H1 (cell line): Measurements from ENCODE around the gene GALNT9. TPM values are rescaled to one million over a fixed set of nuclear protein-coding genes. Genes with fewer than 3 reads are reported as not detected.

Experiments
- GABPA ChIP-seq: IDR thresholded peaks from 2 replicates; pipeline ENCODE4 v1.6.1; 2011; ENCODE audit warnings: mild to moderate bottlenecking, low read length, moderate library complexity, borderline replicate concordance; ENCODE audit not compliant: insufficient read depth
- GTF2F1 ChIP-seq: IDR thresholded peaks from 2 replicates; pipeline ENCODE4 v1.6.1; 2012; ENCODE audit warnings: low read depth, low read length, improper control_type of control experiment, borderline replicate concordance
- HDAC2 ChIP-seq, 2 experiments: fragments of 300-600 bp in 1 of 2; sonication (generic) in 1 of 2; IDR thresholded peaks; 2 replicates each; pipeline ENCODE4 v1.6.1; 2011 to 2012; ENCODE audit warnings: low read depth in 2 of 2, low read length in 2 of 2, mild to moderate bottlenecking in 2 of 2, moderate library complexity in 2 of 2, borderline replicate concordance in 1 of 2, inconsistent platforms in 1 of 2
- HDAC6 ChIP-seq: IDR thresholded peaks from one replicate; pipeline ENCODE4 v1.7.1; 2012; ENCODE audit warnings: low read depth, mild to moderate bottlenecking, inconsistent platforms, low read length, moderate library complexity
- RBBP5 ChIP-seq: IDR thresholded peaks from 2 replicates; pipeline ENCODE4 v1.7.1; 2012; ENCODE audit warnings: low read depth, mild to moderate bottlenecking, inconsistent platforms, low read length, moderate library complexity, borderline replicate concordance
- SIX5 ChIP-seq: IDR thresholded peaks from 2 replicates; pipeline ENCODE4 v1.6.1; 2011; ENCODE audit warnings: mild to moderate bottlenecking, low read depth, low read length
- TAF7 ChIP-seq: optimal IDR thresholded peaks from 2 replicates; pipeline ENCODE3; 2011; ENCODE audit warnings: low read depth, mild to moderate bottlenecking, inconsistent platforms, low read length, moderate library complexity, borderline replicate concordance
- TEAD4 ChIP-seq: IDR thresholded peaks from 2 replicates; pipeline ENCODE4 v1.6.1; 2012; ENCODE audit warnings: low read depth, low read length, inconsistent platforms, mixed read lengths
- polyA plus RNA-seq, 7 experiments: library from polyadenylated mRNA; depleted of rRNA in 3 of 7; stranded (reverse) in 5 of 7; unstranded in 2 of 7; fragments of >200 nt in 5 of 7; fragments of 200-250 nt in 2 of 7; gene quantifications; 1 replicate in 5 of 7; 2 replicates in 1 of 7; 4 replicates in 1 of 7; pipeline versions ENCODE4 v1.2.1 to v1.2.3, GENCODE V29; 2011 to 2013; ENCODE audit warnings: missing spikeins in 2 of 7, mixed read lengths in 2 of 7
- total RNA-seq: library from RNA; stranded (reverse); fragmentation: NEBNext Ultra II Directional; extraction: Animal tissue kit (Norgen Biotek cat#: 25700); gene quantifications from 2 replicates; pipeline ENCODE4 v1.2.1, GENCODE V29; 2021
- TF ChIP-seq, protein P1 (sequence below): fragments of 300-600 bp; sonication (generic); IDR thresholded peaks from 2 replicates; pipeline ENCODE4 v1.7.1; 2012; ENCODE audit warnings: low read length, moderate library complexity, mild to moderate bottlenecking, inconsistent platforms; ENCODE audit not compliant: insufficient replicate concordance
- TF ChIP-seq, protein P2 (sequence below): IDR thresholded peaks from 2 replicates; pipeline ENCODE4 v1.6.1; 2011; ENCODE audit warnings: low read length, improper control_type of control experiment

The GALNT9 gene
- total and polyA plus RNA-seq, 2 of the 8 experiments (the other 6 are each of a cell fraction or from before 2014, with no cell fraction given), result 2.0 to 3.6 TPM

DNA sequence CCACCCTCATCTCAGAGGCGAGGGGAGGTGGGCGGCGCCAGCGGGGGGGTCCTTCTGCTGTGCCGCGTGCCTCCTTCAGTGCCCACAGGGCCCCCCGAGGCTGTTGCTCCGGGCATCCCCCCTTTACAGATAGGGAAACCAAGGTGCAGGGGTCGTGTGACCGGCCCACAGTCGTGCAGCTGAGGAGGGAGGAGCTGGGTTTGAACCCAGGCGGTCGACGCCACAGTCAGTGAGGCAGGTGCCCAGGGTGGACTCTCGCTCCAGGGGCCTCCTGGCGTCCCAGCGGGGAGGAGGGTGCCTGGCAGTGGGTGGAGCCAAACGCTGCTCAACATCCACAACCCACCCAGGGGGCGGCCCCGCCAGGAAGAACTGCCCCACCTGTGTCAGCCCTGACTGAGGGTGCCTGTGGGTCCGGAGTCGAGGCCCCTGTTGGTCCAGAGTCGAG lies 8.6 kb downstream of the GALNT9 start (continued):
- TF ChIP-seq, protein P1, sequence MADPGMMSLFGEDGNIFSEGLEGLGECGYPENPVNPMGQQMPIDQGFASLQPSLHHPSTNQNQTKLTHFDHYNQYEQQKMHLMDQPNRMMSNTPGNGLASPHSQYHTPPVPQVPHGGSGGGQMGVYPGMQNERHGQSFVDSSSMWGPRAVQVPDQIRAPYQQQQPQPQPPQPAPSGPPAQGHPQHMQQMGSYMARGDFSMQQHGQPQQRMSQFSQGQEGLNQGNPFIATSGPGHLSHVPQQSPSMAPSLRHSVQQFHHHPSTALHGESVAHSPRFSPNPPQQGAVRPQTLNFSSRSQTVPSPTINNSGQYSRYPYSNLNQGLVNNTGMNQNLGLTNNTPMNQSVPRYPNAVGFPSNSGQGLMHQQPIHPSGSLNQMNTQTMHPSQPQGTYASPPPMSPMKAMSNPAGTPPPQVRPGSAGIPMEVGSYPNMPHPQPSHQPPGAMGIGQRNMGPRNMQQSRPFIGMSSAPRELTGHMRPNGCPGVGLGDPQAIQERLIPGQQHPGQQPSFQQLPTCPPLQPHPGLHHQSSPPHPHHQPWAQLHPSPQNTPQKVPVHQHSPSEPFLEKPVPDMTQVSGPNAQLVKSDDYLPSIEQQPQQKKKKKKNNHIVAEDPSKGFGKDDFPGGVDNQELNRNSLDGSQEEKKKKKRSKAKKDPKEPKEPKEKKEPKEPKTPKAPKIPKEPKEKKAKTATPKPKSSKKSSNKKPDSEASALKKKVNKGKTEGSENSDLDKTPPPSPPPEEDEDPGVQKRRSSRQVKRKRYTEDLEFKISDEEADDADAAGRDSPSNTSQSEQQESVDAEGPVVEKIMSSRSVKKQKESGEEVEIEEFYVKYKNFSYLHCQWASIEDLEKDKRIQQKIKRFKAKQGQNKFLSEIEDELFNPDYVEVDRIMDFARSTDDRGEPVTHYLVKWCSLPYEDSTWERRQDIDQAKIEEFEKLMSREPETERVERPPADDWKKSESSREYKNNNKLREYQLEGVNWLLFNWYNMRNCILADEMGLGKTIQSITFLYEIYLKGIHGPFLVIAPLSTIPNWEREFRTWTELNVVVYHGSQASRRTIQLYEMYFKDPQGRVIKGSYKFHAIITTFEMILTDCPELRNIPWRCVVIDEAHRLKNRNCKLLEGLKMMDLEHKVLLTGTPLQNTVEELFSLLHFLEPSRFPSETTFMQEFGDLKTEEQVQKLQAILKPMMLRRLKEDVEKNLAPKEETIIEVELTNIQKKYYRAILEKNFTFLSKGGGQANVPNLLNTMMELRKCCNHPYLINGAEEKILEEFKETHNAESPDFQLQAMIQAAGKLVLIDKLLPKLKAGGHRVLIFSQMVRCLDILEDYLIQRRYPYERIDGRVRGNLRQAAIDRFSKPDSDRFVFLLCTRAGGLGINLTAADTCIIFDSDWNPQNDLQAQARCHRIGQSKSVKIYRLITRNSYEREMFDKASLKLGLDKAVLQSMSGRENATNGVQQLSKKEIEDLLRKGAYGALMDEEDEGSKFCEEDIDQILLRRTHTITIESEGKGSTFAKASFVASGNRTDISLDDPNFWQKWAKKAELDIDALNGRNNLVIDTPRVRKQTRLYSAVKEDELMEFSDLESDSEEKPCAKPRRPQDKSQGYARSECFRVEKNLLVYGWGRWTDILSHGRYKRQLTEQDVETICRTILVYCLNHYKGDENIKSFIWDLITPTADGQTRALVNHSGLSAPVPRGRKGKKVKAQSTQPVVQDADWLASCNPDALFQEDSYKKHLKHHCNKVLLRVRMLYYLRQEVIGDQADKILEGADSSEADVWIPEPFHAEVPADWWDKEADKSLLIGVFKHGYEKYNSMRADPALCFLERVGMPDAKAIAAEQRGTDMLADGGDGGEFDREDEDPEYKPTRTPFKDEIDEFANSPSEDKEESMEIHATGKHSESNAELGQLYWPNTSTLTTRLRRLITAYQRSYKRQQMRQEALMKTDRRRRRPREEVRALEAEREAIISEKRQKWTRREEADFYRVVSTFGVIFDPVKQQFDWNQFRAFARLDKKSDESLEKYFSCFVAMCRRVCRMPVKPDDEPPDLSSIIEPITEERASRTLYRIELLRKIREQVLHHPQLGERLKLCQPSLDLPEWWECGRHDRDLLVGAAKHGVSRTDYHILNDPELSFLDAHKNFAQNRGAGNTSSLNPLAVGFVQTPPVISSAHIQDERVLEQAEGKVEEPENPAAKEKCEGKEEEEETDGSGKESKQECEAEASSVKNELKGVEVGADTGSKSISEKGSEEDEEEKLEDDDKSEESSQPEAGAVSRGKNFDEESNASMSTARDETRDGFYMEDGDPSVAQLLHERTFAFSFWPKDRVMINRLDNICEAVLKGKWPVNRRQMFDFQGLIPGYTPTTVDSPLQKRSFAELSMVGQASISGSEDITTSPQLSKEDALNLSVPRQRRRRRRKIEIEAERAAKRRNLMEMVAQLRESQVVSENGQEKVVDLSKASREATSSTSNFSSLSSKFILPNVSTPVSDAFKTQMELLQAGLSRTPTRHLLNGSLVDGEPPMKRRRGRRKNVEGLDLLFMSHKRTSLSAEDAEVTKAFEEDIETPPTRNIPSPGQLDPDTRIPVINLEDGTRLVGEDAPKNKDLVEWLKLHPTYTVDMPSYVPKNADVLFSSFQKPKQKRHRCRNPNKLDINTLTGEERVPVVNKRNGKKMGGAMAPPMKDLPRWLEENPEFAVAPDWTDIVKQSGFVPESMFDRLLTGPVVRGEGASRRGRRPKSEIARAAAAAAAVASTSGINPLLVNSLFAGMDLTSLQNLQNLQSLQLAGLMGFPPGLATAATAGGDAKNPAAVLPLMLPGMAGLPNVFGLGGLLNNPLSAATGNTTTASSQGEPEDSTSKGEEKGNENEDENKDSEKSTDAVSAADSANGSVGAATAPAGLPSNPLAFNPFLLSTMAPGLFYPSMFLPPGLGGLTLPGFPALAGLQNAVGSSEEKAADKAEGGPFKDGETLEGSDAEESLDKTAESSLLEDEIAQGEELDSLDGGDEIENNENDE, result no peak
- TF ChIP-seq GTF2F1 (no peak), TEAD4 (no peak), SIX5 (no peak), TAF7 (no peak), HDAC2 (IDR thresholded peaks at IDR 0.05; ENCODE audit: borderline replicate concordance in 1 of 2, low read depth in 2 of 2, low read length in 2 of 2) (no peak), HDAC6 (no peak), RBBP5 (no peak), GABPA (no peak)
- TF ChIP-seq, protein P2, sequence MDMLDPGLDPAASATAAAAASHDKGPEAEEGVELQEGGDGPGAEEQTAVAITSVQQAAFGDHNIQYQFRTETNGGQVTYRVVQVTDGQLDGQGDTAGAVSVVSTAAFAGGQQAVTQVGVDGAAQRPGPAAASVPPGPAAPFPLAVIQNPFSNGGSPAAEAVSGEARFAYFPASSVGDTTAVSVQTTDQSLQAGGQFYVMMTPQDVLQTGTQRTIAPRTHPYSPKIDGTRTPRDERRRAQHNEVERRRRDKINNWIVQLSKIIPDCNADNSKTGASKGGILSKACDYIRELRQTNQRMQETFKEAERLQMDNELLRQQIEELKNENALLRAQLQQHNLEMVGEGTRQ, result no peak
